CD4-positive, alpha-beta T cell (primary cell): Measurements from ENCODE around the gene HOXA3. TPM values are rescaled to one million over a fixed set of nuclear protein-coding genes. Genes with fewer than 3 reads are reported as not detected.

Experiments used
- ATAC-seq: fragments of 200-7000 bp; cut with Tn5 transposase; one replicate; pipeline ENCODE4 v1.10.0; 2022; ENCODE audit warnings: mild to moderate bottlenecking; ENCODE audit not compliant: poor library complexity
- CTCF ChIA-PET: fragments of 350-600 bp; sonication (Branson Sonifier 250); formaldehyde crosslinking; loops from one replicate; lab custom pipeline; 2021; ENCODE audit warnings: antibody characterized with exemption, inconsistent platforms; lab: Charles Lee
- POLR2A ChIA-PET: fragments of 350-600 bp; sonication (Branson Sonifier 250); formaldehyde crosslinking; loops from one replicate; lab custom pipeline; 2021; ENCODE audit warnings: antibody characterized with exemption, inconsistent platforms; lab: Charles Lee
- DNase-seq, 14 experiments: peaks; one replicate each; pipeline ENCODE4 v3.0.0-alpha.2; 2013 to 2020; ENCODE audit warnings: mixed read lengths in 2 of 14
- H3K27ac ChIP-seq, 2 donors: one replicate each; pipeline versions ENCODE4 v1.5.1 to v1.7.0; 2013; ENCODE audit warnings: low read length in 2 of 2, low read depth in 1 of 2, mild to moderate bottlenecking in 1 of 2
- H3K27me3 ChIP-seq, 2 experiments: 1 replicate in 1 of 2; 2 replicates in 1 of 2; pipeline versions ENCODE4 v1.6.1 to v1.7.0; 2013; ENCODE audit warnings: low read length in 2 of 2, control low read depth in 1 of 2, mild to moderate bottlenecking in 1 of 2, moderate library complexity in 1 of 2; ENCODE audit not compliant: insufficient read depth in 2 of 2, control insufficient read depth in 1 of 2
- H3K36me3 ChIP-seq: one replicate; pipeline ENCODE4 v1.6.1; 2013; ENCODE audit warnings: low read length, control low read depth; ENCODE audit not compliant: insufficient read depth
- H3K4me1 ChIP-seq: one replicate; pipeline ENCODE4 v1.6.1; 2013; ENCODE audit warnings: low read length, control low read depth; ENCODE audit not compliant: insufficient read depth
- H3K4me3 ChIP-seq: one replicate; pipeline ENCODE4 v1.5.1; 2013; ENCODE audit warnings: mild to moderate bottlenecking, low read length, moderate library complexity
- H3K9me3 ChIP-seq, 2 experiments: 1 replicate in 1 of 2; 2 replicates in 1 of 2; pipeline versions ENCODE4 v1.6.1 to v1.7.0; 2013; ENCODE audit warnings: low read length in 2 of 2, mild to moderate bottlenecking in 2 of 2, control low read depth in 1 of 2, moderate library complexity in 1 of 2; ENCODE audit not compliant: control insufficient read depth in 1 of 2, insufficient read depth in 1 of 2
- H3K27ac Mint-ChIP-seq: one replicate; pipeline ENCODE4 v1.8.0; 2020; ENCODE audit warnings: mixed read lengths
- H3K27me3 Mint-ChIP-seq: one replicate; pipeline ENCODE4 v1.8.0; 2021; ENCODE audit warnings: mixed read lengths
- H3K36me3 Mint-ChIP-seq: one replicate; pipeline ENCODE4 v1.8.0; 2021; ENCODE audit warnings: low read depth, mixed read lengths
- H3K4me1 Mint-ChIP-seq: one replicate; pipeline ENCODE4 v1.8.0; 2021; ENCODE audit warnings: low read depth, mixed read lengths
- H3K4me3 Mint-ChIP-seq: one replicate; pipeline ENCODE4 v1.8.0; 2020; ENCODE audit warnings: mild to moderate bottlenecking, mixed read lengths
- H3K9me3 Mint-ChIP-seq: one replicate; pipeline ENCODE4 v1.8.0; 2020; ENCODE audit warnings: mixed read lengths
- intact Hi-C, 2 experiments: fragments of 100-400 bp; cut with DNase I in 1 of 2; cut with micrococcal nuclease in 1 of 2; formaldehyde crosslinking; loops; one replicate each; pipeline versions ENCODE4 v1.15.1 to v1.9.0; 2023 to 2025; cut with DNase I, micrococcal nuclease
- total RNA-seq, 174 experiments: library from RNA in 2 of 174; stranded (reverse) in 2 of 174; gene quantifications; one replicate each; pipeline ENCODE4 v1.2.3 and lab custom pipeline; 2021 to 2026
- TF ChIP-seq, protein P1 (sequence below): fragments of 200-600 bp; IDR thresholded peaks from one replicate; pipeline ENCODE4 v1.8.0; 2022; ENCODE audit warnings: antibody characterized with exemption, mild to moderate bottlenecking

The HOXA3 gene
- total RNA-seq, 2 experiments from 2014 or later: not detected

DNA sequence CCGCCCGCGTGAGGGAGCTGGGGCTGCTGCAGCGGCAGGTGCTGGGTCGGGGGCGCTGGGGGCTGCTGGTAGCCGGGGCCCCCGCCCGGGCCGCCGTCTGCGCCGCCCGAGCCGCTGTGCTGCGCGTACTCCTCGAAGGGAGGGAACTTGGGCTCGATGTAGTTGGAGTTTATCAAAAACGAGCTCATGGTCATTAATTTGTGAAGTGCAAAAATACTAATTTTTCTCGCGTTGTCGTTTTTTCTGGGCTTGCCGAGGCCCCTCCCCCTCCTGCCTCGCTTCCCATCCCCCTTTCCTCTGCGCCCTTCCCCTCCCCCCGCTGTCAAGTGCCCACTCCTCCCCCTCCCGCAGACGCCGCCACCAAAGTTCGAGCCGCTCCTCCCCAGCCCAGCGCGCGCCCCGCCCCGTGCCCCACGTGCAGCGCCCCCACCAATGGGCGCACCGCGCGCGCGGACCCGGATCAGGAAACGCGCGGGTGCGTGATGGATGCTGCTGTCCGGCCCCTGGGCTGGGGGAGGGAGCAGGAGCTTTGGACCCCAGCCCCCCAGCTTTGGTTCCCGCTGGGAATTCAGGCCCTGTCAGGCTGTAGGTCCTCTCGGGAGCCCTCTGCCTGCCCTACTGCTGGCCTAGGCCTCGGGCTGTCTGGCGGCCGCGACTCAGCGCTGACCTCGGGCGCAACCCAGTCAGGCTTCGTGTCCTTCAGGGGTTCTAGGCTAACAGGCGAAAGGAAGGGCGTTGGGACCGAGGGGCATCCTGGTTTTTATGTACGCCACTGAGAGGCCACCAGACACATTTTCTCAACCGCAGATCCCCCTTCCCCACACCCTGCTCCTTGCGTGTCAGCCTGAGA is 21.6 kb downstream of the HOXA3 start, which contains the start of gene HOXA4:
HOXA4 (minus strand) TSS at position 218 of the 850 bp plus-strand sequence; CDS start at position 194, 24 bp downstream.
- H3K27me3 Mint-ChIP-seq: peaks cover 72% of the 10 kb centered on the region
- H3K9me3 Mint-ChIP-seq: no peaks in the 10 kb centered on the region
- H3K36me3 Mint-ChIP-seq: no peaks in the 10 kb centered on the region
- no peak within 1 kb of the TSS for H3K27ac Mint-ChIP-seq
- H3K27me3 ChIP-seq: peaks cover 14 to 32% of the 10 kb centered on the region in 2 experiments
- peak; percentile 96 for ATAC-seq
- no peaks in the 10 kb centered on the region for H3K36me3 ChIP-seq
- peak within 1 kb of the TSS; percentile 65 for H3K4me3 Mint-ChIP-seq
- peaks cover 10% of the 10 kb centered on the region for H3K4me1 ChIP-seq
- H3K9me3 ChIP-seq: peaks cover 0 to 8% of the 10 kb centered on the region in 2 experiments
- DNase-seq: peak; percentile 61 to 88 (median 74)
- POLR2A ChIA-PET: interaction anchor here (1.0 kb wide), 1 partner anchor 267 kb away, joined by 3 read pairs; no protein-coding TSS in a partner anchor
- H3K4me1 Mint-ChIP-seq: no peaks in the 10 kb centered on the region
- intact Hi-C loops: no loop called here
- CTCF ChIA-PET: no interaction called here
- peak within 1 kb of the TSS; percentile 62 for H3K4me3 ChIP-seq
- TF ChIP-seq, protein P1, sequence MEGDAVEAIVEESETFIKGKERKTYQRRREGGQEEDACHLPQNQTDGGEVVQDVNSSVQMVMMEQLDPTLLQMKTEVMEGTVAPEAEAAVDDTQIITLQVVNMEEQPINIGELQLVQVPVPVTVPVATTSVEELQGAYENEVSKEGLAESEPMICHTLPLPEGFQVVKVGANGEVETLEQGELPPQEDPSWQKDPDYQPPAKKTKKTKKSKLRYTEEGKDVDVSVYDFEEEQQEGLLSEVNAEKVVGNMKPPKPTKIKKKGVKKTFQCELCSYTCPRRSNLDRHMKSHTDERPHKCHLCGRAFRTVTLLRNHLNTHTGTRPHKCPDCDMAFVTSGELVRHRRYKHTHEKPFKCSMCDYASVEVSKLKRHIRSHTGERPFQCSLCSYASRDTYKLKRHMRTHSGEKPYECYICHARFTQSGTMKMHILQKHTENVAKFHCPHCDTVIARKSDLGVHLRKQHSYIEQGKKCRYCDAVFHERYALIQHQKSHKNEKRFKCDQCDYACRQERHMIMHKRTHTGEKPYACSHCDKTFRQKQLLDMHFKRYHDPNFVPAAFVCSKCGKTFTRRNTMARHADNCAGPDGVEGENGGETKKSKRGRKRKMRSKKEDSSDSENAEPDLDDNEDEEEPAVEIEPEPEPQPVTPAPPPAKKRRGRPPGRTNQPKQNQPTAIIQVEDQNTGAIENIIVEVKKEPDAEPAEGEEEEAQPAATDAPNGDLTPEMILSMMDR: no peak
- H3K27ac ChIP-seq: peak within 1 kb of the TSS in 1 of 2 donors; percentile 47

DNA sequence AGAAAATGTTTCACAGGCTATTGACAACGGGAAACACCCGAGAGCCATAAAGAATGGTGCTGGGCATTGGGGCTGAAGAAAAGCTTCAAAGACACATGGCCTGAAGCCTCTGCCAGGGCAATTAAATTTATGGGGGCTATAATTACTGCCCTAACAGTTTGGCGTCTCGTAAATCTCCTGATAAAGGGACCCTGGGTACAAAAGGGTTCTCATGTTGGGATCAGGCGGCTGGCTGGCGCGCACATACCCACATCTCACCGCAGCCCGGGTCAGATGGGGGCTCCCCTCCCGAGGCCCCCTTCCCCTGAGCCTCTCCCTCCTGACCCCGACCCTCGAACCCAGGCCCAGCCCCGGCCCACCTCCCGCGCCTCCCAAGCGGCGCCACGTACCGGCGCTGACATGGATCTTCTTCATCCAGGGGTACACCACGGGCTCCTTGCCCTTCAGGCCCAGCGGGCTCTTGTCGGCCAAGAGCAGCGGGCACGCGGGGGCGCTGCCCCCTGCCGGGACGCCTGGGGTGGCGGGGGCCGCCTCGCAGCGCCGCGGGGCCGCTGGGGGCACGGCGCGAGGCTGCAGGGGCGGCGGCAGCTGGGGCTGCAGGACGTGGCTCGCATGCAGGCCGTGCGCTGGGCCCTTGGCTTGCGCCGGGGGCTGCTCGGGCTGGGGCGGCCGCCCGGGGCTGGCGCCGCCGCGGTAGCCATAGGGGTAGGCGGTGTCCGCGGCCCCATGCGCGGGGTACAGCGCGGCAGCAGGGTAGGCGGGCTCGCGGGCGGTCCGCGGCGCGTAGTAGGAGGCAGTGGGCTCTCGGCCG is 22.4 kb downstream of the HOXA3 start:
- intact Hi-C loops: no loop called here
- no peaks in the 10 kb centered on the region for H3K36me3 Mint-ChIP-seq
- H3K27ac Mint-ChIP-seq: no peak overlapping the region
- POLR2A ChIA-PET: interaction anchor here (1.0 kb wide), 1 partner anchor 267 kb away, joined by 3 read pairs; no protein-coding TSS in a partner anchor
- peaks cover 10% of the 10 kb centered on the region for H3K4me1 ChIP-seq
- H3K36me3 ChIP-seq: no peaks in the 10 kb centered on the region
- peaks cover 0 to 8% of the 10 kb centered on the region in 2 experiments for H3K9me3 ChIP-seq
- peak overlapping the region; percentile 35 for H3K4me3 Mint-ChIP-seq
- peak in 1 of 14 experiments; percentile 55 for DNase-seq
- peaks cover 16 to 28% of the 10 kb centered on the region in 2 experiments for H3K27me3 ChIP-seq
- peak; percentile 18 for ATAC-seq
- no peak overlapping the region for H3K4me3 ChIP-seq
- no peak overlapping the region for H3K27ac ChIP-seq
- H3K9me3 Mint-ChIP-seq: no peaks in the 10 kb centered on the region
- H3K4me1 Mint-ChIP-seq: no peaks in the 10 kb centered on the region
- TF ChIP-seq, protein P1: no peak
- H3K27me3 Mint-ChIP-seq: peaks cover 72% of the 10 kb centered on the region
- CTCF ChIA-PET: no interaction called here
